ENCODE data around the gene GALNT6.

Gene GALNT6

DNA sequence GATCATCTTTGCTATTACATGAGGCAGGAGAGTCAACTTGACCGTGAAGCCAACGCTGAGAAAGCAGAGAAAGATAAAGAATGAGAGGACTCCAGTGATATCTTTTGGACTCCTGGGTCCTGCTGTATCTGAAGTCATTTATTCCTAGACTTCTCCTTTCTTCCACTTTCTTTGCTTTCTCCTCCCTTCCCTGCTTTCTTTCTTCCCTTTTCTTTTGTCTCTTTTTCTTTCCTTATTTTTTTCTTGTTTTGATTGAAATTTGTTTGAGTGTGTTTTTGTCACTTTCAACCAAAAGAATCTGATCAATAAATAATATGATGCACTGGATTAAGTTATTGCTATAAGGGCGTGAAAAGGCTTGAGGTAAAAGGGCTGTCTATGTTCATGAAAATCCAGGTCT is 13.4 kb upstream of the GALNT6 start:
- DNase-seq (ENCODE audit: low spot score) = no peak

DNA sequence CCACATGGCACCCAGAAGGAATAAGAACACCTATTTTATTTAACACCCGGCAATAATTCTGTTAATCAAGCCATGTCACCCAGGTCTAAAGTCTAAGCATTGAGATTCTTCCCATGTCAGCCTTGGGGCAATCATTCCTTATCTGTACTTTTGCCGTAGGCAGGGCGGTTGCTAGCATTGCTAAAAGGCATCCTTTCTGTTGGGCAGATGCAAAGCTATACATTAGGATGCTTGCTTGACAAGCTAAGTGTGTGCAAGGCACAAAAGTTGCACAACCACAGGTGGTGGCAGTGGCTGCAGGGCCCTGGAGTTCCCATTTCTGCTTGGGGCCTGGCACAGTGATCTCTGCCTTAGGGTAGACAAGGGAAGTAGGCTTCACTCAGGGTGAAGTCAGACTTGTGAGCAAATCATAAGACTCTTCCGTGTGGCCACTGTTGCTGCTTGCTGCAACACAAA is 12.5 kb upstream of the GALNT6 start:
- DNase-seq (ENCODE audit: low spot score) = peak; percentile 75

DNA sequence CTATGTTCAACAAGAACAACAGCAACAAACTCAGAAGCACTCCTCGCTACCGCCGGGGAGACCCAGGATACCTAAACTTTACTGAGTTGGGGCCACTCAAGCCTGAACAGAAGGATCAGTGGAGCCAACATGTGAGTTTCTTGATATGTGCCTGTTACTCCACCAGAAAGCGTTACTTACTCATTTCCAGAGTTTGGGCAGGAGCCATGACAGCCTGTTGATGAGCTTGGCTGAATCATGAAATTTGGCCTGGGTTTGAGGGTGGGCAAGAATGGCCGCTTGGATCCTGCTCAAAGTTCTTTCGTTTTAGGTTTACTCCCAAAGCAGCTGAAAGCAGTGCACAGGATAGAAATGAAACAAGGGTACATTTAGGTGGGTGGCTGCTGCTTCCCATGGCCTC is 12.0 kb upstream of the GALNT6 start:
- DNase-seq (ENCODE audit: low spot score) = no peak

GRCh38 chr12:51401900-51402299 is 10.7 kb upstream of the GALNT6 start:
- no peak for DNase-seq (ENCODE audit: low spot score)

- no peak for DNase-seq (ENCODE audit: low spot score)
Measured at GRCh38 chr12:51401486-51401885, 10.3 kb upstream of the GALNT6 start.

GRCh38 chr12:51401020-51401419 is 9.8 kb upstream of the GALNT6 start:
- DNase-seq (ENCODE audit: low spot score) = no peak

- no peak for DNase-seq (ENCODE audit: low spot score)
Measured at GRCh38 chr12:51399891-51400290, 8.7 kb upstream of the GALNT6 start.

- no peak for DNase-seq (ENCODE audit: low spot score)
Measured at GRCh38 chr12:51397670-51398069, 6.5 kb upstream of the GALNT6 start.

GRCh38 chr12:51395283-51396230 is 4.4 kb upstream of the GALNT6 start:
- no peak for DNase-seq (ENCODE audit: low spot score)

- no peak for DNase-seq (ENCODE audit: low spot score)
Measured at GRCh38 chr12:51393676-51394545, 2.7 kb upstream of the GALNT6 start.

DNA sequence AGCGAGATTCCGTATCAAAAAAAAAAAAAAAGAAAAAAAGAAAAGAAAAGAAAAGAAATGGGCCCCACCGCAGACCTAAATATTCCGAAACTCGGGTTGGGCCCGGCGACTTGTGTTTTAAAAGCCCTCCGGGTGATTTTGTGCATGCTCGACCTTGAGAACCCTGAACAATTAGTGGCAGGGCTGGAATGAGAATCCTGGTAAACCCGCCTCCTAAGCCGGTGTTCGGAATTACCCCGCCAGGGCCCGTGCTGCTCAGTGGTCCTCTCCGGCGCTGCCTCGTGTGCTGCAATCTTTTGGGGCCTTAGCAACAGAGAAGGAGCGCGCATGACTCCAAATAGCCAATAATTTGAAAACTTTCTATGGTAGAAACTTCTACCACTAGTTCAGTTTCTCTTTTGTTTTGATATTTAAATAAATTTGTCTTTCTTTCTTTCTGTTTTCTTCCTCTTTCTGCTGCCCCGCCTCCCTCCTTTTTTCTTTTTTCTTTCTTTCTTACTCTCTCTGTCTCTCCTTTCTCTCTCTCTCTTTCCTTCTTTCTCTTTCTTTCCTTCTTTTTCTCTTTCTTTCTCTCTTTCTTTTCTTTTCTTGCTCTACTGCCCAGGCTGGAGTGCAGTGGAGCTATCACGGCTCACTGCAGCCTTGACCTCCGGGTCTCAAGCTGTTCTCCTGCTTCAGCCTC is 1.5 kb upstream of the GALNT6 start:
- DNase-seq (ENCODE audit: low spot score) = no peak

GRCh38 chr12:51390891-51391282 is 319 bp downstream of the GALNT6 start:
- DNase-seq (ENCODE audit: low spot score) = peak; percentile 76

GRCh38 chr12:51390457-51390856 is 749 bp downstream of the GALNT6 start:
- DNase-seq (ENCODE audit: low spot score) = no peak

DNA sequence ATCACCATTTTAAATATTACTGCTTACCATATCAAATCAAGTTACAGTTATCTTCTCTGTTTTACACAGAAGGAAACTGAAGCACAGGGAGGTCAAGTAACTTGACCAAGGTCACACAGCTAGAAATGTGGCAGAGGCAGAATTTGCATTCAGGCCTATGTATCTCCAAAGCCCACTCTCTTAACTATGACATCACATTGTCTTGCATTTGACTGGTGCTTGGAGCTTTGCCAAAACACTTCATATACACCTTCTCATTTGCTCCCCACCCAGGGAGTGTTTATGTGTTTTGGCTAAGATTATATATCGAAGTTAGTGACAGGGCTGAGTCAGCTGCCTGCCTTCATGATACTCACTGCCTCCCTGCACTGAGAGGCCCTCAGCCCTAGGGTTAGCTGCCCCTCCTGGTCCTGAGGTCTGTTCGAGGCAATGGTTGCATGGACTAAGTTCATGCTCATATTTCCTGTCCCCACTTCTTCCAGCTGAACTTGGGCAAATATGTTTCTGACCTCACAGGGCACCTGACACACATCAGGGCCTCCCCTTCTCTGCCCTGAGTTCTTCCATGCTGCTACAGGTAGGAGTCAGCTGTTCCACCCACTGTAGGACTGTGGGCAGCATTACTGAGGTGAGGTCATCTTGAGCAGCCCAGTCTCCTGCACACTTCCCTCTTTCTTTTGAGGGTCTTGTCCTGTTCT is 1.8 kb downstream of the GALNT6 start:
- DNase-seq (ENCODE audit: low spot score) = peak; percentile 58

DNA sequence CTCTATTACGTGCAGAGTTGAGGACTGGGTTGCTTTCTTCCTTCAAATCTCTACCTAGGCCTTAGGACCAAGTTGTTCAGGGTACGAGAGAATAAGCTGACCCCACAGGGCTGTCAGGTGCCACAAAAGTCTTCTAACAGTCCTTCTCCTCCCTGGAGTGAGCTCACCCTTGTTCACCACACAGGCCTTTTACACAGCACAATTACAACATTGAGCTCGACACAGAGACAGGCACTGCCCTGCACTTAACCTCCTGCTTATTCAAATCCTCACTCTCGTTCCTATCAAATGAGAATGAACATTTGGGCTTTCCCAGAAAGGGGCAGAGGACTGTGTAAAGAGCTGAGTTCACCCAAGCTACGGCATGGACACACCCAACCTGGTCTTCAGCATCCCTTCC is 2.4 kb downstream of the GALNT6 start:
- peak; percentile 96 for DNase-seq (ENCODE audit: low spot score)

DNA sequence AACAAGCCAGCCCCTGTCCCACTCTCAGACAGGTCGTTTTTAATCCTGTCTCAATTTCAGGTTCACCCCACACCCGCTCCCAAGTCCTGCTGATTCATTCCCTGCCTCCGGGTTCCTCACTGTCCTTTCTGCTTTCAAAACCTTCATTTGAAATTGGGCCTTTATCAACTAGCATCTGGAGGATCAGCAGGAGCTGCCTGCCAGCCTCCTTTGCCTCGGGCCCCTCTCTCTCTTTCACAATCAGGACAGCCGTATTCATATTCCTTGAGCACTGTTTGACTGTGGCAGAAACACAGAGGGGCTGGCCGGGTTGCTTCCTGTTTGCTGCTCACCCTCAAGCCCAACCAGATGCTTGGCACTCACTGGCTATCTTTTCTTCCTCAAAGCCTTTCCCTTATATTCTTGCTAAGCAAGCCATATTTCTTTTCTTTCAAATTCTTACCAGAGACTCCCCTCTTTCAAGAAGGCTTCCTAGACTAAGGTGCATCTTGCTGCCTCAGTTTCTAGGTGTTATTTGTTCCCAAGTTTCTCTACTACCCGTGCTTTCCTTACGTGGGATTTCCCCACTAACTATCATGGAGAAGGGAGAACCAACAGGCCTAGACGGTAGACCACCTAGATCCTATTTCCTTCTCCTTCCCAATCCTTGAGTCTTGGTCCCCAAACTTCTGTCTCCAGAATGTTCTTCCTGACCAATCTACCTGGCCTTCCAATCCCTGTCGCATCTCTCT is 3.0 kb downstream of the GALNT6 start:
- peak; percentile 64 for DNase-seq (ENCODE audit: low spot score)

GRCh38 chr12:51386351-51386750 is 4.9 kb downstream of the GALNT6 start:
- no peak for DNase-seq (ENCODE audit: low spot score)

DNA sequence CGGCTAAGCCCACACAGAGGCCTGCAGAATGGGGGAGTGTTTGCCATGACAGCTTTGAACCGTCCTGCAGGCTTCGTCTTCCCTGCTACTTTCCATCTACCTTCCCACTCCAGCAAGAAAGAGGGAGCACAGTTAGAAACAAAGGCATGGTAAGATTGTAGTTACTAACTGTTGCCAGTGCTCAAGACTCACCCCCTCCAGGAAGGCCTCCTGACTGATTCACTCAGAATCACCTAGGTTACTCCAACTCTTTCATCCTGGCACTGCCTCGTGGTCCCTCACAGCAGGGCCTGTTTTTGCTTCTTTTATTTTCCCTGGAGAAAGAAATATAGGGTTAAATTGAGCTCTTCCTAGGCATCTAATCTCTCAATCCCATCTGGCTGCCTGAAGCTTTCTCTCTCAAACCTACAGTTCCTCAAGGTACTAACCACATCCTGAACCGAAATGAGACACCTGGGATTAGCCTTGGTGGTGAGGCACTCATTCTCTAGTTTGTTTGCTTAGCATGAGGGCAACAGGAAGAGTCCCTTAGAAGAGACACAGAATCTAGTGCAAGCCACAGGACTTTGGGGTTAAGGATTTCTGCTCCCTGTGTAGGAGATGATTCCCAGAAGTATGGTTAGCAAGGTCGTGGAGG is 7.8 kb downstream of the GALNT6 start:
- DNase-seq (ENCODE audit: low spot score) = no peak

GRCh38 chr12:51382173-51382572 is 9.0 kb downstream of the GALNT6 start:
- DNase-seq (ENCODE audit: low spot score) = no peak

All from pons (tissue), 1 donor.